Measurements from ENCODE around the gene GDF2. TPM values are rescaled to one million over a fixed set of nuclear protein-coding genes. Genes with fewer than 3 reads are reported as not detected.

GDF2 gene
- total RNA-seq, 1 experiment from 2014 or later, result not detected

DNA sequence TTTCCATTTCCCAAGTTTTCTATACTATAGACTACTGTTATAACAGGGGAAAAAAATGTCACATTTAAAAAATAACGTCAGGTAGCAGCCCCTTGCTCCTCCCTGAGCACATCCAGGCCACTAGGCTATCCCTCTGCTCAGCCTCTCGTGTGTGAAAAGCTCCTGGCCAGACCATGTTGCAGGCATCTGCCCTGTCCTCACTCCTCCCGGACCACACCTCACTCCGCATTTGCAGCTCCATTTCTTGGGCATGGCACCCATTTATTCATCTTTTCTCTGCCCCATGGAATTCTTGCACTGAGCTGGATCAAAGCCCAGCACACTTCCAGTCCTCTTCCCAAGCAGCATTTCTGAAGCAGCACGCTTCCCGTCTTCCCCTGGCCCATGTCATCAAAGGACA lies 1.4 kb upstream of the GDF2 start:
- H3K14ac ChIP-seq (ENCODE audit: insufficient read depth, low read length), result no peak overlapping the region
- H4K91ac ChIP-seq (ENCODE audit: insufficient read length, low read depth, low read length), result no peak overlapping the region
- TF ChIP-seq, protein P1, sequence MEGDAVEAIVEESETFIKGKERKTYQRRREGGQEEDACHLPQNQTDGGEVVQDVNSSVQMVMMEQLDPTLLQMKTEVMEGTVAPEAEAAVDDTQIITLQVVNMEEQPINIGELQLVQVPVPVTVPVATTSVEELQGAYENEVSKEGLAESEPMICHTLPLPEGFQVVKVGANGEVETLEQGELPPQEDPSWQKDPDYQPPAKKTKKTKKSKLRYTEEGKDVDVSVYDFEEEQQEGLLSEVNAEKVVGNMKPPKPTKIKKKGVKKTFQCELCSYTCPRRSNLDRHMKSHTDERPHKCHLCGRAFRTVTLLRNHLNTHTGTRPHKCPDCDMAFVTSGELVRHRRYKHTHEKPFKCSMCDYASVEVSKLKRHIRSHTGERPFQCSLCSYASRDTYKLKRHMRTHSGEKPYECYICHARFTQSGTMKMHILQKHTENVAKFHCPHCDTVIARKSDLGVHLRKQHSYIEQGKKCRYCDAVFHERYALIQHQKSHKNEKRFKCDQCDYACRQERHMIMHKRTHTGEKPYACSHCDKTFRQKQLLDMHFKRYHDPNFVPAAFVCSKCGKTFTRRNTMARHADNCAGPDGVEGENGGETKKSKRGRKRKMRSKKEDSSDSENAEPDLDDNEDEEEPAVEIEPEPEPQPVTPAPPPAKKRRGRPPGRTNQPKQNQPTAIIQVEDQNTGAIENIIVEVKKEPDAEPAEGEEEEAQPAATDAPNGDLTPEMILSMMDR (conservative IDR thresholded peaks at IDR 0.05), result no peak

More for the DNA sequence above, 1.4 kb upstream of the GDF2 start:
- Histone ChIP-seq H3K4me2 (ENCODE audit: insufficient read depth, insufficient read length, low read length) (no peak overlapping the region), H4K5ac (ENCODE audit: insufficient read length, low read depth, low read length) (no peak overlapping the region), H3K27me3 (ENCODE audit: insufficient read depth, low read length) (no peaks in the 10 kb centered on the region), H3K9me3 (ENCODE audit: control insufficient read depth, low read depth, low read length) (no peaks in the 10 kb centered on the region), H4K8ac (replicated peaks; ENCODE audit: insufficient read length, low read depth, low read length) (no peak overlapping the region), H2BK12ac (ENCODE audit: insufficient read length, low read depth, low read length) (no peak overlapping the region), H3K4ac (ENCODE audit: low read depth, low read length) (no peak overlapping the region), H2BK20ac (ENCODE audit: low read depth, low read length, poor library complexity, severe bottlenecking) (no peak overlapping the region), H4K20me1 (ENCODE audit: control insufficient read depth, insufficient read depth, insufficient read length) (no peaks in the 10 kb centered on the region), H3K18ac (ENCODE audit: insufficient read length, low read depth, low read length) (no peak overlapping the region), H3K23ac (ENCODE audit: insufficient read length, low read depth, low read length) (no peak overlapping the region), H3K27ac (ENCODE audit: insufficient read length, low read depth, low read length) (no peak overlapping the region), H2BK120ac (ENCODE audit: low read depth, low read length, poor library complexity, severe bottlenecking) (no peak overlapping the region), H2BK5ac (ENCODE audit: insufficient read length, low read length) (no peak overlapping the region), H2AFZ (ENCODE audit: low read length) (no peak overlapping the region), H3K79me2 (ENCODE audit: insufficient read depth, low read length) (no peaks in the 10 kb centered on the region), H3K56ac (ENCODE audit: insufficient read length, low read depth, low read length) (no peak overlapping the region), H2BK15ac (ENCODE audit: low read depth, low read length) (no peak overlapping the region), H3K79me1 (ENCODE audit: insufficient read depth, low read depth, low read length, poor library complexity, severe bottlenecking) (no peaks in the 10 kb centered on the region), H3K4me1 (ENCODE audit: insufficient read depth, low read length) (no peaks in the 10 kb centered on the region), H3T11ph (ENCODE audit: low read length) (no peak overlapping the region), H2AK5ac (ENCODE audit: insufficient read length, low read length) (no peak overlapping the region), H3K9ac (ENCODE audit: extremely low read depth, insufficient read length, low read length) (no peak overlapping the region), H3K23me2 (ENCODE audit: insufficient read length, low read depth, low read length, poor library complexity, severe bottlenecking) (no peaks in the 10 kb centered on the region)
- Mint-ChIP-seq H3K4me1 (no peaks in the 10 kb centered on the region), H3K9me3 (no peaks in the 10 kb centered on the region; a peak in 3 of 5 replicates), H3K27ac (peak overlapping the region in 1 of 3 experiments; percentile 45; a peak in 2 of 7 replicates), H3K36me3 (ENCODE audit: insufficient read depth in 1 of 3, low read depth in 3 of 3) (no peaks in the 10 kb centered on the region; a peak in 1 of 7 replicates), H3K4me3 (no peak overlapping the region), H3K27me3 (ENCODE audit: low read depth) (peaks cover 6% of the 10 kb centered on the region)
- no peak for DNase-seq
- WGBS (ENCODE audit: extremely low coverage, insufficient read length, low lambda C conversion rate), result no CpG with 5 or more reads among the region's 6 CpGs
